Ecto neural progenitor cell (in vitro differentiated cells): ENCODE data around the gene ZNF595.
"Not testable (repeated sequence)": the region's sequence is repeated elsewhere in the genome, so short reads cannot be mapped to it uniquely, and the experiment has no call there.

Experiments used
- DNase-seq: peaks from one replicate; pipeline ENCODE4 v3.0.0-alpha.2; 2018; ENCODE audit warnings: low spot score

Gene ZNF595

GRCh38 chr4:86559-87324 lies 33.6 kb downstream of the ZNF595 start:
- DNase-seq, result not testable (repeated sequence)

DNA sequence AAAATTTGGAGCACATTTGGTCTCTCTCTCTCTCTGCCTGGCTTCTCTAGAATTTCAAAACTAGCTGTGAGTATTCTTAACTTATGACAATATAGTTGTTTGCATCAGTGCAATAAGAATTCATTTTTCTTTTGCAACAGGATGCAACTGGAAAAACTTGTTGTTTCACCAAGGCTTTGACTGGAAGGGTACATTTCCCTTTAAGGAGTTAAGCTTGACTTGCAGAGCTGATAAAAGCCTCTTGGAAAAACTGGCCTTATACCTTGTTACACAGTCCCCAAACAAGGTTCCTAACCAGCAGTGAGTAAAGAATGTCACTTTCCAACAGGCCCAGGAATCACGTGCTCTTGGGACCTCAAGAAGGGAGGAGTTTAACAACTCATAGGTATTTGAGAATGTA lies 45.3 kb downstream of the ZNF595 start:
- DNase-seq, result no peak

- DNase-seq, result no peak
These were observed 46.7 kb downstream of the ZNF595 start for GRCh38 chr4:99863-100262.

DNA sequence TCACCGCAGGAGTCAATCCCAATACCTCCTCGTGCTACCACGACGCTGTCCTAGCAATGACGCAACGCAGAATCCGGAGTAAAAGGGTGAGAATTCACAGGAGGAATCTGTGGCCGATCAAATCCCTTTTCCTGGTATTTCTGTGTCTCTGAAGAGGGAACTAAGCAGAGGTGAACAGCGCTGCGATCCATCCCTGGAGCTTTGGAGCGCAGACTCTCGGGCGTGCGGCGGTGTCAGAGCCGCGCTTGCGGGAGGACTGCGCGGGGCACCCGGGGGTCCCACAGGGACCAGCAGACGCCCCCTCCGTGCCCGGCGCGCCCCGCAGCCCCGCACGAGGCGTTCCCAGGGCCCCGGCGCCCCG lies 53.9 kb downstream of the ZNF595 start:
- DNase-seq, result no peak

- no peak for DNase-seq
These were observed 54.6 kb downstream of the ZNF595 start for GRCh38 chr4:107444-108429.

GRCh38 chr4:112771-113170 lies 59.6 kb downstream of the ZNF595 start:
- DNase-seq, result no peak

DNA sequence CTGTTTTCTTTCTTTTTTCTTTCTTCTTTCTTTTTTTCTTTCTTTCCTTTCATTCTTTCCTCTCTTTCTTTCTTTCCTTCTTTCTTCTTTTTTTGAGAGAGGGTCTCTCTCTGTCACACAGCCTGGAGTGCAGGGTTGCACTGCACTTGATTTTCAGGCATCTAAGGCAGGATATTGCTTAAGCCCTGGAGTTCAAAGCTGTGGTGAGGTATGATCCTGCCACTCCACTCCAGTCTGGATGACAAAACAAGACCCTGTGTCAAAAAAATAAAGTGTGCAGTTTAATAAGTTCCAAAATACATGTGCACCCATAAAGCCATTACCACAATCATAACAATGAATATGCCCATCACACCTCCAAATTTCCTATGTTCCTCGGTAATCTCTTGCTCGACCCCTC lies 60.6 kb downstream of the ZNF595 start:
- no peak for DNase-seq

DNA sequence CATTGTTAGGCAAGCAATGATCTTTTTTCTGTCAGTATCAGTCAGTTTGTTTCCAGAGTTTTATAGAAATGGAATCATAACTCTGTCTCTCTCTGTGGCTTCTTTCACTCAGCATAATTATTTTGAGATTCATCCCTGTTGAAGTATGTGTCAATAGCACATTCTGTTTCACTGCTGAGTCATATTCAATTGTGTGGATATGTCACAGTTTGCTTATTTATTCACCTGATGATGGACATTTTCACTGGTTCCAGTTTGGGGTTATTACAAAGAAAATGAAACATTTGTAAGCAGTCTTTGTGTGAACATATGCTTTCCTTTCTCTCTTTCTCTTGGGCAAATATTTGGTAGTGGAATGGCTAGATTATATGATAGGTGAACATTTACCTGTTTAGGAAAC lies 61.0 kb downstream of the ZNF595 start:
- no peak for DNase-seq

GRCh38 chr4:116499-116898 lies 63.4 kb downstream of the ZNF595 start:
- DNase-seq, result no peak

- no peak for DNase-seq
These were observed 67.5 kb downstream of the ZNF595 start for GRCh38 chr4:120616-121015.

GRCh38 chr4:121408-122084 lies 68.4 kb downstream of the ZNF595 start:
- DNase-seq, result no peak

- not testable (repeated sequence) for DNase-seq
These were observed 70.8 kb downstream of the ZNF595 start for GRCh38 chr4:123922-124274.

DNA sequence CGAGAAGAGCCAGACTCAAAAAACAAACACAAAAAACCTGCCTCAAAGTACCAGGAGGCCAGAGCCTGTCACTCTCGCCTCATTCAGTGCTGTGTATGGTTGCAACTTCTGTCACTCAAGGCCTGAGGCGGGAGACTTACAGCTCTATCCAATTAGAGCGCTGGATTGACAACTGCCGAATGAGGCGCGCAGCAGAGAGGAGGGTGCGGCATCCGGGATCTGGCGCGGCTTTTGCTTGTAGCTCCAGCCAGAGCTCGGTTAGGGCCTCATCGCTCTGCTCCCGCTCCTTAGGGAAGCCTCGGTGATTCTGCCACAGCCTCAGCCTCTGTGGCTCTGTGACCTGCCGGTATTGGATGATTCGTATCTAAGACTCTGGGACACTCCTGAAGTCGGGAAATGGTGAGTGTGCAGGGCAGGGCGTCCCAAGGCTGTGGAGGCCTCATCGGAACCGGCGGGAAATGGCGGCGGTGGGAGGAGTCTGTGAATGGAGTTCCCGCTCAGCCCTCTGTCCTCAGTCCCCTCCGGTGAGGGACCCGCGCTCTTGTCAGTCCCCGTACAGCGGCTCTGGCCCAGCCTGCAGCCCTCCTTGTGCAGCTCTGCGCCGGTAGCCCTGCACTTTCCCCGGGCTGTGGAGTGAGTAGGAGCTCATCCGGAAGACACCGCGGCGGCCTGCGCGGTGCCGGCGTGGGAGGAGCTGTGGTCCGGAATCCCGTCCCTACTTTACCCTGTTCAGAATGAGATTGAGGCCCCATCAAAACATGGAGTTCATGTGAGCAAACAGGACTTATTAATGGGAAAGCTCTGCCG lies 71.4 kb downstream of the ZNF595 start, which contains the start of gene ZNF718:
Gene ZNF718, plus strand, starts transcription at position 227 of the 807 bp plus-strand sequence. Its CDS starts 170 bp downstream, at position 397.
- DNase-seq, result peak; percentile 94

DNA sequence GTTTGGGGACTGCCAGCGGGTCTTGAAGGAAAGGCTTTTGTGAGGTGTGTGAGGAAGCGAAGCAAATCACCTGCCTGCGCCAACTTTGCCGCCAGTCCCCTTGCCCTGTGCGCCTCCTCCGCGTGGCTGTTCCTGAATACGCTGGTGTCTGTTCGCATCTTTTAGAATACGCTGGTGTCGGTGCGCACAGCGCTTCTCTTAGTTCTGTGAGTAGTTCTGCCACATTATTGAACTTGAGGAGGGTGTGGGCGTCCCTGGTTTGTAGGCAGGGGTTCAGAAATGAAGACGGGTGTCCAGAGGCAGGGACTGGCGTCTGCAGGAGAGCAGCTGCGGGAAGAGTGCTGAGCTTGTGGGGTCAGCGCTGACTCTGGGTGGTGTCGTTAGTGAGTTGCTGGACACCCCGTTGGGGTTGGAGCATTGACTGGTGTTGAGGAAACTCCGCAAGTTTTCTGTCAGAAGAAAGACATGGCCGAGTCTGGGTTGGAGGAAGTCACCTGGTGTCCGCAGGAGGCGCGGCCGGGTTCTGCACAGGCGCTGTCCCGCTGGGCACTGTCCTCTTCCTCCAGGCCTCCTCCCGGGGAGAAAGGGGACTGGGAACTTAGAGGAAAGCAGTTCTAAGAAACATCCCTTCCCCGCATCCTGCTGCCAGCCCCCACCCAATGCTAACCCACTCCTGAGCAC lies 72.1 kb downstream of the ZNF595 start:
- peak; percentile 58 for DNase-seq

- no peak for DNase-seq
These were observed 72.7 kb downstream of the ZNF595 start for GRCh38 chr4:125833-126232.

DNA sequence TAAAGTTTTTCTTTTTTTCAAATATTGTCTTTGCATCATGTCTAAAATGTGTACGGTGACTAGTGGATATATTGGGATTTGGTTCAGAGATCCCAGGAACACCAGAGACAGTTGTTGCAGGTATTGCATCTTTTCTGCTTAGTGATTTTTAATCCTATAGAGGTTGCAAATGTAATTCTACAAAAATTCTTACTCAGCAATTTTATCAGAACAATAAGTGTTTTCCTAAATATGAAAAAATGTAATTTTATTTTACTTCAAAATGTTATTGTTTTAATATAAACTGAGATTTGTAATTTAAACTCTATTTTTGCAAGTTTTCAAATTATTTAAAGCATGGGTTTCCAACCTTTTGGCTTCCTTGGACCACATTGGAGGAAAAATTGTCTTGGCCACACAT lies 79.4 kb downstream of the ZNF595 start:
- DNase-seq, result no peak
